HG02798 (cell line): ENCODE data around the gene FBXL13.
"Not testable (repeated sequence)": the region's sequence is repeated elsewhere in the genome, so short reads cannot be mapped to it uniquely, and the experiment has no call there.

Source experiments
- ATAC-seq: cut with Tn5 transposase; IDR thresholded peaks from one replicate; pipeline ENCODE4 v1.9.1; 2021; ENCODE audit warnings: mild to moderate bottlenecking; ENCODE audit not compliant: unreplicated experiment, poor library complexity

Gene FBXL13

DNA sequence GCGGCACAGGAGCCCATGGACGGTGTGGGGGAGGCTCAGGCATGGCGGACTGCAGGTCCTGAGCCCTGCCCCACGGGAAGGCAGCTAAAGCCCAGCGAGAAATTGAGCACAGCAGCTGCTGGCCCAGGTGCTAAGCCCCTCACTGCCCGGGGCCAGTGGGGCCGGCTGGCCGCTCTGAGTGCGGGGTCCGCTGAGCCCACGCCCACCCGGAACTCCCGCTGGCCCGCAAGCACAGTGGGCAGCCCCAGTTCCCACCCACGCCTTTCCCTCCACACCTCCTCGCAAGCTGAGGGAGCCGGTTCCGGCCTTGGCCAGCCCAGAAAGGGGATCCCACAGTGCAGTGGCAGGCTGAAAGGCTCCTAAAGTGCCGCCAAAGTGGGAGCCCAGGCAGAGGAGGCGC is 40.3 kb downstream of the FBXL13 start:
- not testable (repeated sequence) for ATAC-seq

DNA sequence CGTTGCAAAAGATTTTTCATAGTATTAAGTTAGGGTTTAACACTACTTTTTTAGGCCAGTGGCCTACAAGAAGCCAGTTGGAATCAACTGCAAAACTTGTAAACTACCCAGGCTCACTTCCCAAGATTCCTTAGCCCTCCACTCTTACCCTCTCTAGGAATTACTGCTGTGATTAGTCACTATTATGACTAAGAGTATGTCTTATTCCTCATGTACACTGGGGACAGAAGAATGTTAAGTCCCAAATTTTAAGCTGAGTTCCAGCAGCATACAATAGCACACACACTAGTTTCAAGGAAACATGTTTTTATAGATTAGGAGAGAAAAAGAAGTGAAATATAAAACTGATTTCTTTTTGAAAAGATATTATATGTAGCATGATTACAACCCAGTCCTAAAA is 42.8 kb downstream of the FBXL13 start:
- no peak for ATAC-seq

DNA sequence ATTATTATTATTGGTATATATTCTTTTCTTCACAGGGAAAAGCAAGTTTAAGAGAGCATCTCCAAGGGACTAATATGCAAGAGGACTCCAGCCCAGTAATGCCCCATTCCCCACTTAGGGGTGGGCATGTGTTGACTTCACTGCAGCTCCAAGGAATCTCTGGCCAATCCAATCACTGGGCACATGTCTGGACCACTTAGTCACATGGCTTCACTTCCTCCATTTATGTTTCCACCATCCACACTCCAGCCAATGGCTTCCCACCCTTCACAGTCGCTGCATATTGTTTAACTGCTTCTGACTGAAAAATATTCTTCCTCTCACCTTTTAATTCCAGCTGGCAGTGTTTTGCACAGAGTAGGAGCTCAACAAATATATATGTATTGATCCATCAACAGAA is 43.6 kb downstream of the FBXL13 start:
- ATAC-seq: no peak

DNA sequence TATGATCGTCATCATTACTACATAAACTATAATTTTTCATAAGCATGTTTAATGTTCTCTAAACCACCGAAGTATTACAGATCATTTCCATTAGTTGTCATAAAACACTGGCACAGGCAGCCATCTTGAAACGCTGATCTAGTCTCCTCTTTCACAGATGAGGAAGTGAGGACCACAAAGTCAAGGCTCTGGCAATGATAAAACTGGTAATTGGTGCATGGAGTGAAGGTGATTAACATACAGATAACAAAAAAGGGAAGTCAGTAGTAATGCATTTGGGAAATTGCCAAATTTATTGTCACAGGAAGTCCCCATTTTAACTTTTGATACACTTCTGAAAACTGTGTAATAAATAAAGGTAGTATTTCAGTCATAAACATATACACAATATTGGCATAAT is 49.3 kb downstream of the FBXL13 start:
- ATAC-seq: no peak

DNA sequence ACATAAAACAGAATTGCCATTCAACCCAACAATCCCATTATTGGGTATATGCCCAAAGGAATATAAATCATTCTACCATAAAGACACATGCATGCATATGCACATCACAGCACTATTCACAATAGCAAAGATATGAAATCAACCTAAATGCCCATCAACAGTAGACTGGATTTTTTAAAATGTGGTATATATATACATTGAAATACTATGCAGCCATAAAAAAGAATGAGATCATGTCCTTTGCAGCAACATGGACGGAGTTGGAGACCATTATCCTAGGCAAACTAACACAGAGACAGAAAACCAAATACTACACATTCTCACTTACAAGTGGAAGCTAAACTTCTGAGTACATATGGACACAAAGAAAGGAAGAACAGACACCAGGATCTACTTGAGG is 51.0 kb downstream of the FBXL13 start:
- not testable (repeated sequence) for ATAC-seq

DNA sequence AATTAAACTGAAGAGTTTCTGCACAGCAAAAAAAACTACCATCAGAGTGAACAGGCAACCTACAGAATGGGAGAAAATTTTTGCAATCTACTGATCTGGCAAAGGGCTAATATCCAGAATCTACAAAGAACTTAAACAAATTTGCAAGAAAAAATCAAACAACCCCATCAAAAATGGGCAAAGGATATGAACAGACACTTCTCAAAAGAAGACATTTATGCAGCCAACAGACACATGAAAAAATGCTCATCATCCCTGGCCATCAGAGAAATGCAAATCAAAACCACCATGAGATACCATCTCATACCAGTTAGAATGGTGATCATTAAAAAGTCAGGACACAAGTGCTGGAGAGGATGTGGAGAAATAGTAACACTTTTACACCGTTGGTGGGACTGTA is 53.1 kb downstream of the FBXL13 start:
- not testable (repeated sequence) for ATAC-seq

DNA sequence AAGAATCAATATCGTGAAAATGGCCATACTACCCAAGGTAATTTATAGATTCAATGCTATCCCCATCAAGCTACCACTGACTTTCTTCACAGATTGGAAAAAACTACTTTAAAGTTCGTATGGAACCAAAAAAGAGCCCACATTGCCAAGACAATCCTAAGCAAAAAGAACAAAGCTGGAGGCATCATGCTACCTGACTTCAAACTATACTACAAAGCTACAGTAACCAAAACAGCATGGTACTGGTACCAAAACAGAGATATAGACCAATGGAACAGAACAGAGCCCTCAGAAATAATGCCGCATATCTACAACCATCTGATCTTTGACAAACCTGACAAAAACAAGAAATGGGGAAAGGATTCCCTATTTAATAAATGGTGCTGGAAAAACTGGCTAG is 53.7 kb downstream of the FBXL13 start:
- not testable (repeated sequence) for ATAC-seq

DNA sequence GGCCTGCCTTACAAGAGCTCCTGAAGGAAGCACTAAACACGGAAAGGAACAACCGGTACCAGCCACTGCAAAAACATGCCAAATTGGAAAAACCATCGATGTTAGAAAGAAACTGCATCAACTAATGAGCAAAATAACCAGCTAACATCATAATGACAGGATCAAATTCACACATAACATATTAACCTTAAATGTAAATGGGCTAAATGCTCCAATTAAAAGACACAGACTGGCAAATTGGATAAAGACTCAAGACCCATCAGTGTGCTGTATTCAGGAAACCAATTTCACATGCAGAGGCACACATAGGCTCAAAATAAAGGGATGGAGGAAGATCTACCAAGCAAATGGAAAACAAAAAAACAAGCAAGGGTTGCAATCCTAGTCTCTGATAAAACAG is 56.3 kb downstream of the FBXL13 start:
- not testable (repeated sequence) for ATAC-seq

DNA sequence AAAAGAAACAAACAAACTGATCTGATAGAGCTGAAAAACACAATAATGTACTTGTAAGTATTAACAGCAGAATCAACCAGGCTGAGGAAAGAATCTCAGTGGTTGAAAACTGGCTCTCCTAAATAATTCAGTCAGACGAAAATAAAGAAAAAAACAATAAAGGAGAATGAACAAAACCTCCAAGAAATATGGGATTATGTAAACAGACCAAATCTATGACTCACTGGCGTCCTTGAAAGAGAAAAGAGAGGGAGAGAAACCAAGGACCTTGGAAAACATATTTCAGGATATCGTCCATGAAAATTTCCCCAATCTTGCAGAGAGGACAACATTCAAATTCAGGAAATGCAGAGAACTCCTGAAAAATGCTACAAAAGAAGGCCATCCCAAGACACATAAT is 62.9 kb downstream of the FBXL13 start:
- no peak for ATAC-seq

DNA sequence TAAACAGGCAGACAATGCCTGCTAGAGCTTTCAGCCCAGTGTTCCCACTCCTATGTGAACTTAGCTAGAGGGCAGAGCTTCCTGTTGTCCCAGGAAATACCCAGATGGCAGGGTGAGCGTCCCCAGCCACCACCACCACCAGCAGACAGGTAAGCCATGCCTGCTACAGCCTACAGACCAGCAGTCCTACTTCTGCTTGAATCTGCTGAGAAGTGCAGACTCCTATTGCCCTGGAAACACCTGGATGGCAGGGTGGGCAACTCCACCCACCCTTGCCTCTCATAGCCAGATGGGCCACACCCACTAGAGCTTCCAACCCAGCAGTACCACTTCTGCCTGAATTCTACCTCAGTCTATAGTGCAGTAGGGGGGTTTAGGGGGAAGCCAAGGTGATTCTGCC is 64.4 kb downstream of the FBXL13 start:
- ATAC-seq: no peak

DNA sequence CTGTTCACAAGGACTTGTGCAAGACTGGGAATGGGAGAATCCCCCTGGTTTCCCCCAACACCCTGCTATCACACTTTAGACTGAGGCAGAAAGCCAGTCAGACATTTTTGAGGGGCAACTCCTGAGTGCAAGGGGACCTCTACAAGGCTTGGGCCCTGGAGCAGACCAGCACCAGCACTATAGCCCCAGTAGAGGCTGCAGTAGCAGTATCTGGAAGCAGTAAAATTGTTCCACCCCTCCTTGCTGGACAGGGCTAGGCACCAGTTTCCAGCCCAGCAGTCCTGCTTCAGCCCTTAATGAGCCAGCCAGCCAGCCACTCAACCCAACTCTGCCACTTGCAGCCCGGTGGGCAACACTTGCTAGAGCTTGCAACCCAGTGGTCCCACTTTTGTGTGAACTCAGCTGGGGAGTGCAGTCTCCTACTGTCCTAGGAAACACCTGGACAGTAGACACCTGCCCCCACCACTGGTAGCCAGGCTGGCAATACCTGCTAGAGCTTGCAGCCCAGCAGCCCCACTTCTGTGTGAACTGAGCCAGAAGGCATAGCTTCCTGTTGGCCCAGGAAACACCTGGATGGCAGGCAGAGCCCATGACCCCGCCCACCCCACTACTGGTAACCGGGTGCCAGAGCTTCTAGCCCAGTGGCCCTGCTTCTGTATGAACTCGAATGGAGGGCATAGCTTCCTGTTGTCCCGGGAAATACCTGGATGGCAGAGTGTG is 65.0 kb downstream of the FBXL13 start:
- ATAC-seq: no peak

DNA sequence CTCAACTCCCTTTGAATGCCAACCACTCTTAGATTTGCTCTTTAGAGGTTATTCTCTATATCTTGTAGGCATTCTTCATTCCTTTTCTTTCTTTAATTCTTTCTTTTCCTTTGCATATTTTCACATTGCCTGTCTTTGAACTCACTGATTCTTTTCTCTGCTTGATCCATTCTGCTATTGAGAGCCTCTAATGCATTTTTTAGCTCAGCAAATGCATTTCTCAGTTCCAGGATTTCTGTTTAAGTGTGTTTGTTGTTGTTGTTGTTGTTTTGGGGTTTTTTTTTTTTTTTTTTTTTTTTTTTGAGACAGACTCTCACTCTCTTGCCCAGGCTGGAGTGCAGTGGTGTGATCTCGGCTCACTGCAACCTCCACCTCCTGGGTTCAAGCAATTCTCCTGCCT is 71.6 kb downstream of the FBXL13 start:
- ATAC-seq: no peak

DNA sequence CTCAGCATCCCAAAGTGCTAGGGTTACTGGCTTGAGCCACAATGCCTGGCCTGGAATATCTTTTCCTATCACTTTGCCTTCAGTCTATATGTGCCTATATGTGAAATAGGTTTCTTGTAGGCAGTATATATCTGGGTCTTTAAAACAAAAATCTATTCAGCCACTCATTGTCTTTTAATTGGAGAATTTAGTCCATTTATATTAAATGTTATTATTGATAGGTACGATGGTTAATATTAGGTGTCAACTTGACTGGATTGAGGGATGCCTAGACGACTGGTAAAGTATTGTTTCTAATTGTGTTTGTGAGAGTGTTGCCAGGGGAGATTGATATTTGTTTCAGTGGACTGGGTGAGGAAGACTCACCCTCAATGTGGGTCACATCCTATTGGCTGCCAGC is 73.4 kb downstream of the FBXL13 start:
- ATAC-seq: no peak

DNA sequence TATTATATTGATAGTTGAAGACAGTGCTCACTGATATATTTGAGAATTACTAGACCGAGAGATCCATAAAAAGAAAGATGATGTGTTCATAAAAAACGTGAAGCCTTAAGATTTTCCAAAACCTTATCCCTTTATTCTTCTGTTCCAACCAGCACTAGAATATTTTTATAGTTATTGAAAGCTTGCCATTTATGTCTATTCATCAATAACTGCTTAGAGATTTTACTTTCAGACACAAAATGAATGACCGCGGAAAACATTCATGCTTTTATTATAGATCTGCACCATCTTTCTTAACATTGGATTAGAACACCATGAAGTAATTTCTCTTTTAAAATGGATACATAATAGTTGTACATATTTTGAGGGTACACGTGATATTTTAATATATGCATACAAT is 77.6 kb downstream of the FBXL13 start:
- ATAC-seq: no peak

DNA sequence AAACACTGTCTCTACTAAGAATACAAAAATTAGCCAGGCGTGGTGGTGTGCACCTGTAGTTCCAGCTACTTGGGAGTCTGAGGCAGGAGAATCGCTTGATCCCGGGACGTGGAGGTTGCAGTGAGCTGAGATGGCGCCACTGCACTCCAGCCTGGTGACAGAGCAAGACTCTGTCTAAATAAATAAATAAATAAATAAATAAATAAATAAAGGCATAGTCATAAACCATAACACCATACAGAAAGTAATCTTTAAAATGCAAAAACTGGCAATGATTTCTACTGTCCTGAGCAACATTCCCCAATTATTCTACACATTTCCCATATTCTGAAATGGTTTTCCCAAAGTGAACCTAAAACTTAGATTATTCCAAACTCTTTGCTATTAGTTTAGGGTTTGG is 79.0 kb downstream of the FBXL13 start:
- ATAC-seq: not testable (repeated sequence)

DNA sequence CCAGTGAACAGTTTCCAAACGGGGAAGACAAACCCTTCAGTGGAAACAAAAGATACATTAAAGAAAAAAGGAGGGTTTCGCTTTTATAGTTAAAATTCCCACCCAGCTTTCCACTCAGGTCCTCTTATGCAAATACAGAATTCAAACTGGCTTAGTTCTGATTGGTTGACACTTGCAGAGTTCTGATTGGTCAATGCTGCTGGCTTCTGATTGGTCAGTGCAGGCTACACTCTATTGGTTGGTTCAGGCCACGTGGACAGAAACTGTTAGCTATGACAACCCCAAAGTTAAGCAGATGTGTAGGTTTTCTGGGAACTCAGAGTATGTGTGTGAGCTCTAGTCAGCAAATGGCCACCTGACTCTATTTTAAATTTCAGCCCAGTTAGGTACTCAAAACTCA is 80.0 kb downstream of the FBXL13 start:
- ATAC-seq: no peak

DNA sequence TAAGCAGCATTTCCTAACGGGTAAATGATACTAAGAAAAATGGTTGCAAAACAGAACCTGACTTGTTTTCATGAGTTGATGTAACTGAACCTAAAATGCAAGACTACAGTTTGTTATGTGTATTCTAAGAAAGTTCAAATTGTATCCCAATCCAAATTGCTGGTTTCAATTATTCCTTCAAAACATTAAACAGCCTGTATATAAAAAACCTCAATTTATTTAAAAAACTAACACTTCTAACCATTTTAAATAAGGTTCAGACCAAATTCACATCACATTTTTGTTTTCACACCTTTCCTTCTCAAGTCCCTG is 80.9 kb downstream of the FBXL13 start:
- no peak for ATAC-seq

DNA sequence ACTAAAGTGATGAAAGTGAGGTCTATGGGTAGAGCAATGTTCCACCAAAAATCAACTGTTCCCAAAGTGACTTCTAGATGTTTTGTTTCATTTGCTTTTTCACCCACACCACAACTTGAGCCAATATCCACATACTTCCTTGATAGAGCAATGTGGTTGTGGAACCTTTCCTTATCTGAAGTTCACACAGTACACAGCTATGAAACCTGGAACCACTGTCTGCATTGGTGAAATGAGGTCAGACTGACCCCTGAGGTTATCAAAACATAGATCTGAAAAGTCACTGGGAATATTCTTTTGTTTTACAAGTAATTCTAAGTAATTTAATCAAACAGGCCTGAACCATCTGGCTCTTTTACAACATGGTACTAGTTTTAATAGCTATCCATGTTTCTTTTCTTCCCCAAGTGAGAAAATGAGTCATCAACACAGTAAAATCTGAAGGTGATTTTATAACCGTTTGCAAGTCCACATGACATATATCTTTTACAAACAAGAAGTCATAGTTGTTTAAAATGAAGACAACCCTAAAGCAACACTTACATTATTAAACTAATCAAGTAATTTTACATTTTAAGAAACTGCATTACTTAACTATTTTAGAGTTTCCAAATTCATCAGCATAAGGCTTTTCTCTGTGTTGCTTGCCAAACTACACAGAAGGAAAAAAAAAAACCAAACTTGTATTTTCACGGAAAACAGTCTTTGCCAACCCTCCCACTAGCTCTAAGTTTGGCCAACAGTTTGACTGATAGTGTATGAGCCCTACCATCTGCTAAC is 81.5 kb downstream of the FBXL13 start:
- no peak for ATAC-seq

DNA sequence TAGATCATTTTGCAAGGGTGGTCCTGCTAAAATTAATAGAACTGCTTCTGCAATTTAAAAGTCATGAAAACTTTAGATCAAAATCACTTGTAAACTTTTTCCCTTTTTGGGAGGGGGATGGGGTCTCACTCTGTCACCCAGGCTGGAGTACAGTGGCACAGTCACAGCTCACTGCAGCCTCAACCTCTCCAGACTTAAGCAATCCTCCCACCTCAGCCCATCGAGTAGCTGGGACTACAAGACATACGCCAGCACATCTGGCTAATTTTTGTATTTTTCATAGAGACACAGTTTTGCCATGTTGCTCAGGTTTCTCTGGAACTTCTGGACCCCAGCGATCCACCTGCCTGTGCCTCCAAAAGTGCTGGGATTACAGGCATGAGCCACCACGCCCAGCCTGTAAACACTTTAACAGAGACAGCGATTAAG is 82.1 kb downstream of the FBXL13 start:
- ATAC-seq: no peak

DNA sequence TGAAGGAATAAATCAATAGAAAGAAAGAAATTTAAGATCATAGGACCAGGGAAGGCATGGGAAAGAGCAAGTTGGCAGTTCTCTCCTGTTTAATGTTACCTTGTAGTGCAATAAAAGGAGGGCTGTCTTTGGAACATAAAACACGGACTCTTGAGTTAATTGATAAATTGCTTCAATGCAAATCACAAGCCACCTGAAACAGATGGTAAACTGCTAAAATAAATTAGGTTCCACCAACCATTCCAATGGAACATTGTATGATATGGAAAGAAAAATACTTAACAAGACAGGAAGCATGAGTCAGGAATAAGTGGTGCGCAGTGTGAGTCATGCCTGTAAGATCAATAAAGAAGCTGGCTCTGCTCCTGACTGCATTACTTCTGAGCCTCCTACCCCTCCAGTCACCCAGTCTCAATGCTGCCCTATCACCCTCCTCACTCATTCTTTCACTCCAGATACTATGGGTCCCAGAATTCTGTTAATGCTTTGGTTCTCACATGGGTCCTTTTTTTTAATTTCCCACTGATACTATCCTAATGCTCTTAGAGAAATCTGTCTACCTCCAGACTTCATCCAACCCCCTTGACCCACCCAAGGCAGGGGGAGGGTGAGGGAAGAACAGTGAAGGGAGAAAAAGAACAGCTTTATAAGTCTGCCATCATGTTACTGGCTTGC is 82.9 kb downstream of the FBXL13 start:
- no peak for ATAC-seq

DNA sequence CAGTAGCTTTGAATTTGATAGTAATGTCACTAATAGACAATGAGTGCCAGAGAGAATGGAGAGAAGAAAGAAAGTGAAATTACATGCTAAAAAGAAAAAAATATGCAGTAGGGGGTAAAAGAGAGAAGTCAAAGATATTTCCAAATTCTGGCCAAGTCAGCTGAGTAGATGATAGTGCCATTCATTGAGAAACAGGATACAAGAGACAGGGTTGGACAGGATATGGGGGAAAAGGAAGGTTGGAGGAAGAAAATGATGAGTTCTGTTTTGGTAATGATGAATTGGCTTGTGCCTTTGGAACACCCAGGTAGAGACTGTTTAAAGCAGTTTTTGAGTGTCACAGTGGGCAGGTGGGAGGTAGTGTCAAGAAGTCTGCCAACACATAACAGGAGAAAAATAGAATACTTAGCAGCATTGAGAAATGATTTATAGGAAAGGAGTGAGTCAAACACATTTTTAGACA is 83.5 kb downstream of the FBXL13 start:
- no peak for ATAC-seq
